Stimulated activated CD4-positive, alpha-beta T cell treated with anti-CD3 and anti-CD28 coated beads, Interleukin-1b, Interleukin-23, amount 100 ng/mL, for 1 hour (primary cell): ENCODE results near the gene SNX9.

Source experiments
- DNase-seq, 2 donors: peaks; one replicate each; pipeline ENCODE4 v3.0.0-alpha.2; 2020; ENCODE audit warnings: low read depth in 2 of 2

The SNX9 gene

DNA sequence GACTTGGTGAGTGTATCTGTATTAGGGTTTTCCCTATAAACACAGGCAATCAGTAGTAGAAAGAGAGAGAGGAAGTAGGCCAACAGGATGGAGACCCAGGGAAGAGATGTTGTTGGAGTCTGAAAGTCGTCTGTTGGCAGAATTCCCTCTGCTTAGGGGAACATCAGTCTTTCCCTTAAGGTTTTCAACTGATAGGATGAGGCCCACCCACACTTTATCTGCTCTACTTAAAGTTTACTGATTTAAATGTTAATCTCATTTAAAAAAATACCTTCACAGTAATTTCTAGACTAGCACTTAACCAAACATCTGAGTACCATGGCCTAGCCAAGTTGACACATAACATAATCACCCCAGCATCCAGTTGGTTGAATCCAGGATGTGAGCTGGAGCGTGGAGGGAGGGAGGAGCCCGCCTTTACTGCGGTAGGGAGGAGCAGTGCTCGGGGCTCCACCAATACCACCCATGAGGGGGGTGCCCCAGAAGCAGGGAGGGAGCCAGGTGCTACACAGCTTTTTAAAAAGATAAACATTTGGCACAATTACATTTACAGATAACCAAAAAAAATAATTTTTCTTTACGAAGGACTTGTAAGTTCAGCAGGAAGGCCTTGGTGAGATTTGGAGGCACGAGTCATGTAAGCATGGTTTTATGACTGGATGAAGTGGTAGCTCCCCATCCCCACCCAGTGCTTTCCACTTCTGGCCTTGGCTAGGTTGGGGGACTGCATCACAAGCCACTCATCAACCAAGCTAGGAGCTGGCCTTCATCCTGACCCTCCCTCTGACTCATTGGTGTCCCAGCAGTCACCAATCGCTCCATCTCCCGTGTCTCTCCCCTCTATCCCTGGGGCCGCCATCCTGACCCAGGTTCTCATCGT lies 18.4 kb upstream of the SNX9 start:
- no peak for DNase-seq

DNA sequence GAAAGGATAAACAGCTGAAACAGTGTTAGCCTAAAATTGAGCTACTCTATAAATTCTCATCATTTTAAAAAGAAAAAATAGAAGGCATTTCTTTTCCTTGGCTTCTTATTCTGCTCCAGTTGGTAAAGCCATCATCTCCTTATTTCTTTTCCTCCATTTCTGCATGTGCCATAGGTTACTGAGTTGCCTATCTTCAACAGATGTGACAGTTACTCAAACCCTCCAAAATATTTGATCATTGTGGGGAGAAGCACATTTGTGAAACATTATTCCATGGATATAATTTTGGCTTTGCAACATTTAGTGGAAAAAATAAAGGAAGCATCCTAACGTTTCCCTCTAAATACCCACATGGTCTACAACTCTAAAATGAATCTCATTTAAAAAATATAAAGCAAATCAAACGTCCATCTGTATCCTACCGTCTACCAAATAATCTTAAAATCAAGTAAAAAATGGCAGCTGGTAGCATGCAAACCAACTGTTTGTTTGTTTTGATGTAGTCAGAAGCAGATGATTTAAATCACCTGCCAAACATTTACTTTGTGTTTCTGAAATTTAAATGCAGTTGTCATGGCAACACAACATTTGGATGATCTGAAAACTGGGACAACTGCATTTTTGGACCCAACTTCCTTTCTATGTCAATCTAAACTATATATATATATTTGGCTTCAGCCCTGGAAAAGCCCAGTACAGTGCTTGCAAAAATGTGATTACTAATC lies 16.8 kb upstream of the SNX9 start:
- no peak for DNase-seq

DNA sequence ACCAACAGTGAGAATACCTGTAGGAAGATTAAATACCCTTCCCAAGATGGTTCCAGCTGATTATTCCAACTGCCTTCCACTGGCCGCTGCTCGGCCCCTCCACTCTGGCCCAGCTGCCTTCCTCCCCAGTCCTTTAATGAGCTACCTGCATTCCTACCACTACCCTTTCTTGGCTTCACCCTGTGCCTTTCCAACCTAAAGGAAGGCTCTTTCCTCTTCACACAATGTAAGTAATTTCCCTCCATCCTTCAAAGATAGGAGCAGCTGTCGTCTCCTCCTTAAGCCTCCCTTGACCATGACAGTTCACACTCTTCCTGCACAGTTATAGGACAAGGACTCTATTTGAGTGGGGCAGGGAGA lies 16.2 kb upstream of the SNX9 start:
- DNase-seq = no peak

DNA sequence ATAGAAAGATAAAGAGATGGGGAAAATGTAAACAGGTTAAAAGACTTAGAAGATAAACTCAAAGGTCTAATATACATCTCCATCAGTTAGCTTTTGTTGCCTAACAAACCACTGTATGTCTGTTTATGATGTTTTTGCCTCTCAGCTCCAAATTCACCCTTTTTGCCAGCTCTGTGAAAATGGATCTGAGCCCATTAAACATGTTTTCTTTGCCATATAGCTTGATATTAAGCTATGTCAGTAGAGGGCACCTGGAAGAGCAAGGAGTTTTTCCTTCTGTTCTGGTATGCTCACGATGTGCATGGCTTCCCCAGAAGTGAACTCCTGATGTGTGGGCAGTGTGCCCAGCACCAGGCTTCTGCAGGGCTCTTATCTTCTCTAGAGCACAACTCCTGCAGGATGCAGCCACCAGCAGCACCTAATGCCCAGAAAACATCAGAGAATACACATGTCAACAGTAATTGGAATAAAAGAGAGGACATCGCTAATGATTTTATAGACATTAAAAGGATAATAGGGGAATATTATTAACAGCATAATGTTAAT lies 14.6 kb upstream of the SNX9 start:
- no peak for DNase-seq

DNA sequence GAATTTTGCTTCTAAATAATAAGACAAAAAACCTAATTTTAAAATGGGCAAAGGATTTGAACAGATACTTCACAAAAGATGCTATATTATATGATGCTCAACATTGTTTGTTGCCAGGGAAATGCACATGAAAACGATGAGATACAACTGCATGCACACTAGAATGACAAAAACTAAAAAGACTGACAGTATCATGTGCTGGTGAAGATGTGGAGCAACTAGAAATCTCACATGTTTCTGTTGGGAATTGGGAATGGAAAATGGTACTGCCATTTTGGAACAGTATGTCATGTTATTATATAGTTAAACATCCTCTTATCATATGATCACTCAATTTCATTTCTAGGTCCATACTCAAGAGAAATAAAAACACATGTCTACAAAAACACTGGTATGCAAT lies 13.4 kb upstream of the SNX9 start:
- DNase-seq = no peak

DNA sequence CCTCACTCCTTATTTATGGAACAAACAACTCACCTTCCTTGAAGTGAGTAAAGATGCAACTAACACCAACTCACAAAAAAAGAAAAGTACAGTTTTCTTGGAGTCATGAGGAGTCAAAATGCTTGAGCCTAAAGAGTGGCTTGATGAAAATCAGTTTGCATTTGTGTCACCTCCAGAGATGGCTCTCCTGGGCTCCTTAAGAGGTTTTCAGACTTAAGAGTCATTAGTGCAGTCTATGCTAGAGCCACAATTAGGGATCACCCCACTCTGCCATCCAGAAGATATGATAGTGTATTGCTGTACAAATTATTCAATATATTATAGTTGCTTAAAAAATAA lies 11.9 kb upstream of the SNX9 start:
- no peak for DNase-seq

DNA sequence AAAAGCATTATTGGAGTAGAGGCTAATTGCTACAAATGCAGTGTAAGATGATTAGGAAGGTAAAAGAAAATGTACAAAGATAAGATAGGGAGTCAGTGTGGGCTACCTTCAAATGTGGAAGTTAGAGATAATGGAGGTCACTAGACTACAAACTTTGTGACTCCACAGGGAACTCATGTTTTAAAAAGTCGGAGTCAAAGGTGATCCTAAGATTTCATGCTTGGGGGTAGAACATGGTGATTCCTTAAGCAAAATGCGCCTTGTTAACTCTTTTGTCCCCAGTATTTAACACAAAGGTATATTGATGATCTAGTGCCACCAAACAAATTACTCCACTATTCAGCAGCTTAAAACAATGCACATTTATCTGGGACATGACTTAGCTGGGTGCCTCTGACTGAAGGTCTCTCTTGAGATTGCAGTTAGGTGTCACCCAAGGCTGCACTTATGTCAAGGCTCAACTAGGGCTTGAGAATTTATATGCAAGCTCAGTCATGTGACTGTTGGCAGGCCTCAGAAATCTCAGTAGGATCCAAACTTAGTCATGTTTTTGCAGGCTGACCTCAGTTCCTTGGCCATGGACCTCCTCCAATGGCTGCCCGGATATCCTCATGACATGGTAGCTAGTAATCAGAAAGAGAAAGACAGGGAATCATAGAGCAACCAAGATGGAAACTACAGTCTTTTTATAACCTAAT lies 11.4 kb upstream of the SNX9 start:
- no peak for DNase-seq

DNA sequence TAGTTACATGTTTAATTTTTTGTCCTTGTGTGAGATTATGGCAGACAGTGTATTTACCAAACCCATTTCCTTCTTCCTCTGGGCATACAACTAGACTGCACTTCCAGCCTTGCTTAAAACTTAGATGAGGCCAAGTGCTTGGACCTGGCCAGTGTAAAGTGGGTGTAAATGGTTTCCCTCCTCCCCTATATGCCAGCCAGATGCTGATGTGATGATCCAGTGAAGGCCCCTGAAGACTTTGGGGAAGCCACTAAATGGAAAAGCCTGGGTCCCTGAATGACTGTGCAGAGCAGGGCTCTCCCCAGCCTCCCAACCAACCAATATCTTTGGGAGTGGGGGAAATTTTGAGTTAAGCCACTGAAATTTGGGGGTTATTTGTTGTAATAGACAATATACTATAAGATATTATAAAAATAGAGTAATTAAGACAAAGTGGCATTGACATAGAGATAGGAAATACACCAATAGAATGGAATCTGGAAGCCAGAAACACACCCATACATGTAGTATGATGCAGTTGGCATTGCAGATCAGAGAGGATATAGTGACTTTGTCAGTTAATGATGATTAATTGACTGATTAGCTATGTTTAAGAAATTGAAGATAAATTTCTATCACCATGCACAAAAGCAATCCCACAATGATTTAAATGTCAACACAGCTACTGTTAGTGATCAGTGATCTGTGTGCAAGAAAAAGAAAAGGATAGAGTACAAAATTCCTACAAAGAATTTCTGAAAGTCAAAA lies 10.4 kb upstream of the SNX9 start:
- no peak for DNase-seq

DNA sequence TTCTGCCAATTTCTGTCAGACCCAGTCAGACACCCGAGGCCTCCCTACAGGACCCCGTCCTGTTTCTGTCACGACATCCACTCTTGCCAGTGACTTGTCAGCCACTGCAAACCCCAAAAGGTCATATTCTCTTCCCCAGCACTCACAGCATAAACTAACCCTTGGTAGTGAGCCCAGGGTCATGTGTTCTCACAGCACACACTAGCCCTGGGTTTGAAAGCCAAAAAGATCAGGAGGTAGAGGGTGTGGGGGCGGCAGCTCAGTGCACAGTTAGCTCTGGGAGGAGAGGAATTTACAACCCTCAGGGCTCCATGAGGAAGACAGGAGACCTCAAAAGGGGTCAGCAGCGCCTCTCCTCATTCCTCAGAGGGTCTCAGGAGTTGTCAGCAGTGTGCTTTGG lies 9.9 kb upstream of the SNX9 start:
- no peak for DNase-seq

DNA sequence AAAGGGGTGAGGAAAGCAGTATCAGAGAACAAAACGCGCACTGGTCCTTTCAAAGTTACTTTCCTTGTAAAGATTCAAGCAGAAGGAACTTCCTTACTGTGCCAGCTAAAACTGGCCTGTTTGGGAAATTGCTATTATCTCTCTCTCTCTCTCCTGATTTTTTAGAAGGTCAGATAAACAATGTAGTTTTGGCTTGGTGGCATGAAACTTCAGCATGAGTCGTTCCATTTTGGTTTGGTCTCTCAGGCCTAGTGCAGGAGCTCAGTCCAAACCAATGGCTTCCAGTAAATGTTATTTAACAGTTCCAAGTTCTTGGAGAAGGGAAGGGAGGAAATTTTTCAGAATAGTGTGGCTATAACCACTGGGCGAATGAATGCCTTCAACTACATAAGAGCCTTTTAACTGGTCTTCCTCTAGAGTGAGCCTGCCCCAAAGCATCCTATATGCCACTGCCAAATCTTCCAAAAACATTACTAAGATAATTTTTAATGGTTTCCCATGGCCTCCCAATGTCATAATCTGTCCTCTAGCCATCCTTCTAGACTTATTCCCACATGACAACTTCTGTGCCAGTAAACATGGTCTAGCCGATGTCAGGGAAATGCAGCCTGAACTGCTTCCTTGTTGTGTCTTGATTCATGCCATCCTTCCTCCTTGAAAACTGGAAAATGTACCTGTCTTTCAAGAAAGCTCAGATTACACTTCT lies 9.1 kb upstream of the SNX9 start:
- DNase-seq = no peak

DNA sequence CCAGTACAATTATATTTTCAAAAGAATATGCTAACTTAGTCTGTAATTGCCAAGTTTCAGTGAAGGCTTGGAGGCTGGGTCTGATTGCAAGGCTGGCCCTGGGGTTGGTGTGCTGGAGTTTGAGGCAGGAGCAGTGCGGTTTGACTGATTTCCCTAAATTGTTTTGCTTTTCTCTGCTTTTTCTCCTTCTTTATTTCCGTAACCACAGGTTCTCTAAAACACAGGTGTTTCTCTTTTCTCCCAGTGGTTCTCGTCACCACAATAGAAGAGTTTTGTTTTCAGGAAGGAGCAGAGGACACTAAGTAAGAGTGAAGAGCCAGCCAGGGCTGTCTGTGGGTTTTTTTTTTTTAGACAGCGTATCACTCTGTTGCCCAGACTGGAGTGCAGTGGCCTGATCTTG lies 8.2 kb upstream of the SNX9 start:
- DNase-seq = no peak

DNA sequence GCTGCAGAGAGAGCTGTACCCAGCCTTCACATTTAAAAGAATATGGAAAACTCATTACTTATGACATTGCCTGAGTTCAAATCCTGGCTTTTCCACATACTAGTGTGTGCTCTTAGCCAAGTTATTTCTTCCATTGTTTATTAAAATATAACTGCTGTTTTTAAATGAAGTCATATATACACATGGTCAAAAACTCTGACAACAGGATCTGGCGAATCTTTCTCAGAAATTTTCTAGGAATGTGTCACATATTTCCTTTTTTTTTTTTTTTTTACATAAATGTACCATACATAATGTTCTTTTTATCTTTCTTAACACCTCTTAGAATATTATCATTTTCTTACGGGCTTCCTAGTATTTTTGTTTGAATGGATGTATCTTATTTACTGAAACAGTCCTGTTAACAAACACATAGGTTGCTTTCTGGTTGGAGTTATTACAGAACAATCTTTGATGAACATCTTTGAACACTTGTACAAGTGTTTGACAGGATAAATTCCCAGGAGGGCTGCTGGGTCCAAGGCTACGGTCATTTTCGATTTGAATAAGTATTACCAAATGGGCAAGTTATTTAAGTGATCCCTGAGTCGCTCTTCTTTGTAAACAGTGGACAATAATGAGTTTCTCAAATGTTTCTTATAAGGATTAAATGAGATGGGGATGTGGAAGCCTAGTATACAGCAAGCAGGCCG lies 1.6 kb upstream of the SNX9 start:
- no peak for DNase-seq

DNA sequence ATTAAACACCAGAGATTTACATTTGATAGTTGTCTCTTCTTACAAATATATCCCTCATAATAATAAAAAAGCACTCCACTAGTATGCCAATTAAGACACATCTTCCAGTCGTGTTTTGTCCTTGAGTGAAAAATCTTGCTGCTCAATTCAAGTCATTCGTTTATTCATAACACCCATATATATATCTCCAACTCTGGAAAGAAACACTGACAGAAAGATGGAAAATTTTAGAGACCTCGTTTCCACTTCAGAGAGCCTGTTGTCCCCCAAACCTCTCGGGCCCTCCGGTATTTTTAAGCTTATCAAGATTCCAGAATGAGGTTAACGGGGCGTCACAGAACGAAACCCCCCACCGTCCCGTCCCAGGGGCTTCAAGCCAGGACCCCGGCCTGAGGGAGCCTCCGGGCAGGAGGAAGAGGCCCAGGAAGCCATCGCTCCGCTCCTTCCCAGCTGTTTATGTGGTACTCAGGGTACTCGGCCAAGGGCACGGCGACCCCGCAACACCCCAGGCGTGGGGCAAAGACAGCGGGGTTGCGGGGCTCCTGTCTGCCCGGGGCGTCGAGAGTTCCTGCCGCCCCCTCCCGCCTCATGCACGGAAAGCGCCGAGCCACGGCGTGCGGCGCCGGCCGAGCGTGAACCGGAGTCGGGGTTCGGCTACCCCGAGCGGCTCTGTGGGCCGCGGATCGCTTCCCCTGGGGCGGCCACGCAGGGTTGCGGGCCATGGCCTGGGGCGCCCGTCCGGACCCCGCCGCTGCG lies 623 bp upstream of the SNX9 start:
- DNase-seq = no peak

DNA sequence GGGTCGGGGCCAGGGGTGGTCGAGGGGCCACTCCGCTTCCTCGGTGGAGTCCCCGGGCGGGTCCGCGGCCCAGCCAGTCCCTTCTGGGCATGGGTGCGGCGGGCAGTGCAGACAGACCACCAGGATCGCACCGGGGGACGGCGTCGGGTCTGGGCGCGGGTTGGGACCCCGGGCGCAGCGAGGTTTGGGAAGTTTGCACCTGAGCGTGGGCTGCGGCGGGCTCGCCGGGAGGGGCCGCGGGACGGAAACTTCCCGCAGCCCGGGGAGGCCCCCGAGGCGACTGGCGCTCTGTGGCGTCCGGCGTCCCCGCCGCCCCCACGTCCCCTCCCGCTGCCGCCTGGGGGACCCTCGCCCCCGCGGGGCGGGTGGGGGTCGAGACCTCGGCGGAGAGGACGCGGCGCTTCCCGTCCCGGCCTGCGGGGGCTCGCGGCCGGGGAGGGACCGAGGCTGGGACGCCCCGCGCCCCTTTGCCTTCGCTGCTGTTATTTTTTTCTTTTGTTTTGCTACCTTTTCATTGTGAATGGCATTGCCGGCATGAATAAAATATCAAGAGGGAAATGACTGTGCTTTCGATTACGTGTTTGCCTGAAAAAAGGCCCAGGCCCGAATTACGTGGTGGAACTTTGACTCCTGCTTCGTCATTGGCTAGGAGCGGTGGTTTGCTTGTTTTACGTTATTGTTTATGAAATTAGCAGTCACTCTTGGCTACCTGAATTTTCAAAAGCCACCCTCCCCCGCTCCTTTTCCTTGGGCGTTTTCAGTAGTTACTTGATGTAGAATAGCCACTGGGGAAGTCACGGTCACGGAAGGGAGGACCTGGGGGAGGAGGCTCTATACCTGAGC lies 703 bp downstream of the SNX9 start:
- DNase-seq = peak; percentile 34 to 38

DNA sequence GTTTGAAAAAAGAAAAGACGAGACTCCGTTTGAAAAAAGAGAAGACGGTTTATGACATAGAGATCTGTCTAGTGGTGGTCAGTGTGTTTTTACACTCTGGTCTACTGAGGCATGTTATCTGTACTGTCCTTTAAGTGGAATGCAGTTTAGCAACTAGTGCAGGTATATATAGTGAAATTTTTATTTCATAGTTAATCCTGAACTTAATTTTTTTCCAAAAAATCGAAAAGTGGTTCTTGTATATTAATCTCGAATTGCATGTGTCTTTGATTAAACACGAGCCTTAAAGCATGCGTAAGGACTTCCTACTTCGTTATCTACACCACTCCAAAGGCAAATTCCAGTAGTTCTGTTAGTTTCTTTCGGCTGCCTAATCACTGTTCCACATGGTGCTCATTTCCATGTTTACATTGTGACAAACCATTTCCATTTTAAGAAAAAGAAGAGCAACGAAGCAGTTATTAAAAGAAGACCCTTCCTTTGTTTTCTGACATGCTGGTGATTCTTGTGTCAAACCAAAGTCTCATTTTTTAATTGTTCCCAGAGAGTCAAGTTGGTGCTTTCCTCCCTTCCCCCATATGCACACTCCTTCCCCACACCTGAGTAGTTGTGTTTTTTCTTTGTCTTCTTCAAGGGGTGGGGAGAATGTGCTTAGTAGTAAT lies 2.3 kb downstream of the SNX9 start:
- DNase-seq = no peak

DNA sequence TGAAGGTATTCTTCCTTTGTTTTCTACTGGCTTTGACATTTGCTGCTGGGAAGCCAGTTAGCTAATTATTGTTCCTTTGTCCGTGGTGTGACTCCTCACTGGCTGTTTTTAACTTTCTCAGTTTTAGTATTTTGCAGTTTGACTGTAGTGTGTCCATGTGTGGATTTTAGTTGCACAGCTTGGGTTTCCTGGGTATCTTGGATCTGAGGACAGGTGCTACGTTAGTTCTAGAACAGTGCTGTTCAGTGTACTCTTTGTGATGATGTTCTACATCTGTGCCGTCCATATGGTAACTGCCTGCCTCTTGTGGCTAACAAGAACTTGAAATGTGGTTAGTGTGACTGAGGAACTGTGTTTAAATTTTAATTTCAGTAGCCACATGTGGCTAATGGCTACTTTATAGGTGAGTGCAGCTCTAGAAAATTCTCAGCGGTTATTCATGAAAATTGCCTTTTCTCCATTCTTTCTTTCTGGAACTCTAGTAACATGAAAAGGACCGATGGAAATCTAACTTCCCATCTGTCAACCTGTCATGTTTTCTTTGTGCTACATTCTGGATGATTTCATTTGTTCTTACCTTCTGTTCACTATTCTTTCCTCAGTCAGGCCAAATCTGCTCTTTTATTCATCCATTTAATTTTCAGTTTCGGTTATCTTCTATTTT lies 7.4 kb downstream of the SNX9 start:
- DNase-seq = no peak

DNA sequence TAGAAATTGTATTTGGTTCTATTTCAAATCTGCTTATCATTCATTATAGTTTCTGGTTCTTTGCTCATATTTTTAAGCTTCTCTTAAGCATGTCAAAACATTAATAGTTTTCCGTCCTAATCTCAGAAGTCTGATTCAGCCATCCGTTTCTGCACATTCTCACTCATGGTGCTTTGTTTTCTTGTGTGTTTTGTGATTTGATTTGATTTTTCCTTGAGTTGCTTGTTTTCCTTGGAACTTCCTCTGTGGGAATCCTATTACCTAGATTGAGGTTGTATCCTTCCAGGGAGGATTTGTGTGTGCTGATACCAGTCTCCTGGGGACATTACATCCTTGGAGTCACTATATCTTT lies 7.9 kb downstream of the SNX9 start:
- DNase-seq = no peak
